ENCODE measurements around the gene TNNI2.

TNNI2 gene

GRCh38 chr11:1839924-1840779 lies 1.4 kb downstream of the TNNI2 start:
- H3K4me2 ChIP-seq (ENCODE audit: low read length): no peak overlapping the region
- no peak overlapping the region for H3K27ac ChIP-seq
- H3K27me3 ChIP-seq (ENCODE audit: control insufficient read depth, insufficient read depth, low read length): no peaks in the 10 kb centered on the region
- no peaks in the 10 kb centered on the region for H3K79me2 ChIP-seq
- H3K9ac ChIP-seq: no peak overlapping the region
- H3K36me3 ChIP-seq (ENCODE audit: control insufficient read depth, insufficient read depth, low read length): no peaks in the 10 kb centered on the region
- H3K4me3 ChIP-seq (ENCODE audit: low read depth, low read length): no peak overlapping the region
- H3K9me3 ChIP-seq (ENCODE audit: control insufficient read depth, low read length): no peaks in the 10 kb centered on the region
- no peak for TF ChIP-seq CTCF (IDR thresholded peaks at IDR 0.05)
- no peak overlapping the region for H2AFZ ChIP-seq
- H3K4me1 ChIP-seq: no peaks in the 10 kb centered on the region

- no peak overlapping the region for H3K9ac ChIP-seq
- H3K4me1 ChIP-seq: no peaks in the 10 kb centered on the region
- H3K4me3 ChIP-seq (ENCODE audit: low read depth, low read length): no peak overlapping the region
- H3K36me3 ChIP-seq (ENCODE audit: control insufficient read depth, insufficient read depth, low read length): no peaks in the 10 kb centered on the region
- no peak for TF ChIP-seq CTCF (IDR thresholded peaks at IDR 0.05)
- H3K79me2 ChIP-seq: no peaks in the 10 kb centered on the region
- H3K9me3 ChIP-seq (ENCODE audit: control insufficient read depth, low read length): no peaks in the 10 kb centered on the region
- no peak overlapping the region for H3K27ac ChIP-seq
- no peaks in the 10 kb centered on the region for H3K27me3 ChIP-seq (ENCODE audit: control insufficient read depth, insufficient read depth, low read length)
- no peak overlapping the region for H3K4me2 ChIP-seq (ENCODE audit: low read length)
- H2AFZ ChIP-seq: no peak overlapping the region
These were observed 2.1 kb downstream of the TNNI2 start for GRCh38 chr11:1840780-1841480.

GRCh38 chr11:1841511-1842148 lies 2.8 kb downstream of the TNNI2 start:
- TF ChIP-seq CTCF (IDR thresholded peaks at IDR 0.05): no peak
- Histone ChIP-seq H3K27ac (no peak overlapping the region), H3K4me3 (ENCODE audit: low read depth, low read length) (no peak overlapping the region), H3K9ac (no peak overlapping the region), H2AFZ (no peak overlapping the region), H3K36me3 (ENCODE audit: control insufficient read depth, insufficient read depth, low read length) (no peaks in the 10 kb centered on the region), H3K9me3 (ENCODE audit: control insufficient read depth, low read length) (no peaks in the 10 kb centered on the region), H3K27me3 (ENCODE audit: control insufficient read depth, insufficient read depth, low read length) (no peaks in the 10 kb centered on the region), H3K4me2 (ENCODE audit: low read length) (no peak overlapping the region), H3K4me1 (no peaks in the 10 kb centered on the region), H3K79me2 (no peaks in the 10 kb centered on the region)

- Histone ChIP-seq H3K79me2 (no peaks in the 10 kb centered on the region), H3K4me1 (no peaks in the 10 kb centered on the region), H3K27me3 (ENCODE audit: control insufficient read depth, insufficient read depth, low read length) (no peaks in the 10 kb centered on the region), H3K27ac (no peak overlapping the region), H3K4me2 (ENCODE audit: low read length) (no peak overlapping the region), H3K36me3 (ENCODE audit: control insufficient read depth, insufficient read depth, low read length) (no peaks in the 10 kb centered on the region), H2AFZ (no peak overlapping the region), H3K4me3 (ENCODE audit: low read depth, low read length) (no peak overlapping the region), H3K9ac (no peak overlapping the region), H3K9me3 (ENCODE audit: control insufficient read depth, low read length) (no peaks in the 10 kb centered on the region)
- TF ChIP-seq CTCF (IDR thresholded peaks at IDR 0.05): no peak
These were observed 3.6 kb downstream of the TNNI2 start for GRCh38 chr11:1842149-1843097.
